ENCODE measurements around the gene SLIT3. TPM values are rescaled to one million over a fixed set of nuclear protein-coding genes. Genes with fewer than 3 reads are reported as not detected.

SLIT3 gene
- total and polyA plus RNA-seq, 5 donors from 2014 or later, result not detected

- no peaks in the 10 kb centered on the region for H3K4me1 ChIP-seq (ENCODE audit: control insufficient read depth, insufficient read depth, low read length, poor library complexity, severe bottlenecking)
- no peaks in the 10 kb centered on the region for H3K27me3 ChIP-seq (ENCODE audit: control insufficient read depth, insufficient read depth, low read length)
- Mint-ChIP-seq H3K36me3 (no peaks in the 10 kb centered on the region), H3K4me3 (no peak overlapping the region), H3K27me3 (peaks cover 4% of the 10 kb centered on the region), H3K9me3 (no peaks in the 10 kb centered on the region), H3K27ac (no peak overlapping the region), H3K4me1 (no peaks in the 10 kb centered on the region)
- H3K4me3 ChIP-seq (ENCODE audit: low read depth, low read length), result no peak overlapping the region
- DNase-seq (no peak), ATAC-seq (ENCODE audit: low read depth in 2 of 2) (no peak)
- no peaks in the 10 kb centered on the region for H3K36me3 ChIP-seq (ENCODE audit: control insufficient read depth, insufficient read depth, low read length)
- no peaks in the 10 kb centered on the region for H3K9me3 ChIP-seq (ENCODE audit: control insufficient read depth in 2 of 2, low read length in 2 of 2)
- H3K27ac ChIP-seq (ENCODE audit: insufficient read depth, low read length, poor library complexity, severe bottlenecking), result no peak overlapping the region
These were observed 415.4 kb downstream of the SLIT3 start for GRCh38 chr5:168885324-168886120.

GRCh38 chr5:168883991-168884390, 416.9 kb downstream of the SLIT3 start:
- H3K36me3 Mint-ChIP-seq, result no peaks in the 10 kb centered on the region
- Histone ChIP-seq H3K27ac (ENCODE audit: insufficient read depth, low read length, poor library complexity, severe bottlenecking) (no peak overlapping the region), H3K36me3 (ENCODE audit: control insufficient read depth, insufficient read depth, low read length) (no peaks in the 10 kb centered on the region), H3K9me3 (ENCODE audit: control insufficient read depth in 2 of 2, low read length in 2 of 2) (no peaks in the 10 kb centered on the region), H3K4me3 (ENCODE audit: low read depth, low read length) (no peak overlapping the region), H3K27me3 (ENCODE audit: control insufficient read depth, insufficient read depth, low read length) (no peaks in the 10 kb centered on the region), H3K4me1 (ENCODE audit: control insufficient read depth, insufficient read depth, low read length, poor library complexity, severe bottlenecking) (no peaks in the 10 kb centered on the region)
- no peak overlapping the region for H3K4me3 Mint-ChIP-seq
- H3K27ac Mint-ChIP-seq, result no peak overlapping the region
- no peaks in the 10 kb centered on the region for H3K27me3 Mint-ChIP-seq
- no peaks in the 10 kb centered on the region for H3K4me1 Mint-ChIP-seq
- H3K9me3 Mint-ChIP-seq, result no peaks in the 10 kb centered on the region
- ATAC-seq (ENCODE audit: low read depth in 2 of 2) (no peak), DNase-seq (no peak)

GRCh38 chr5:168883281-168883741, 417.6 kb downstream of the SLIT3 start:
- Mint-ChIP-seq H3K36me3 (no peaks in the 10 kb centered on the region), H3K4me3 (no peak overlapping the region), H3K27me3 (no peaks in the 10 kb centered on the region), H3K9me3 (no peaks in the 10 kb centered on the region), H3K4me1 (no peaks in the 10 kb centered on the region), H3K27ac (no peak overlapping the region)
- no peak for DNase-seq
- Histone ChIP-seq H3K4me3 (ENCODE audit: low read depth, low read length) (no peak overlapping the region), H3K4me1 (ENCODE audit: control insufficient read depth, insufficient read depth, low read length, poor library complexity, severe bottlenecking) (no peaks in the 10 kb centered on the region), H3K27ac (ENCODE audit: insufficient read depth, low read length, poor library complexity, severe bottlenecking) (no peak overlapping the region), H3K36me3 (ENCODE audit: control insufficient read depth, insufficient read depth, low read length) (no peaks in the 10 kb centered on the region), H3K9me3 (ENCODE audit: control insufficient read depth in 2 of 2, low read length in 2 of 2) (no peaks in the 10 kb centered on the region), H3K27me3 (ENCODE audit: control insufficient read depth, insufficient read depth, low read length) (no peaks in the 10 kb centered on the region)
- ATAC-seq (ENCODE audit: low read depth in 2 of 2), result no peak

- Histone ChIP-seq H3K4me3 (ENCODE audit: low read depth, low read length) (no peak overlapping the region), H3K27me3 (ENCODE audit: control insufficient read depth, insufficient read depth, low read length) (no peaks in the 10 kb centered on the region), H3K9me3 (ENCODE audit: control insufficient read depth in 2 of 2, low read length in 2 of 2) (no peaks in the 10 kb centered on the region), H3K4me1 (ENCODE audit: control insufficient read depth, insufficient read depth, low read length, poor library complexity, severe bottlenecking) (no peaks in the 10 kb centered on the region), H3K27ac (ENCODE audit: insufficient read depth, low read length, poor library complexity, severe bottlenecking) (no peak overlapping the region), H3K36me3 (ENCODE audit: control insufficient read depth, insufficient read depth, low read length) (no peaks in the 10 kb centered on the region)
- Mint-ChIP-seq H3K36me3 (no peaks in the 10 kb centered on the region), H3K4me1 (no peaks in the 10 kb centered on the region), H3K27ac (no peak overlapping the region), H3K27me3 (peaks cover 6% of the 10 kb centered on the region), H3K4me3 (no peak overlapping the region), H3K9me3 (no peaks in the 10 kb centered on the region)
- DNase-seq, result no peak
- no peak for ATAC-seq (ENCODE audit: low read depth in 2 of 2)
These were observed 418.7 kb downstream of the SLIT3 start for GRCh38 chr5:168882283-168882682.

GRCh38 chr5:168881427-168882149, 419.4 kb downstream of the SLIT3 start:
- no peak overlapping the region for H3K4me3 Mint-ChIP-seq
- Histone ChIP-seq H3K9me3 (ENCODE audit: control insufficient read depth in 2 of 2, low read length in 2 of 2) (no peaks in the 10 kb centered on the region), H3K4me3 (ENCODE audit: low read depth, low read length) (no peak overlapping the region), H3K36me3 (ENCODE audit: control insufficient read depth, insufficient read depth, low read length) (no peaks in the 10 kb centered on the region), H3K4me1 (ENCODE audit: control insufficient read depth, insufficient read depth, low read length, poor library complexity, severe bottlenecking) (no peaks in the 10 kb centered on the region), H3K27ac (ENCODE audit: insufficient read depth, low read length, poor library complexity, severe bottlenecking) (no peak overlapping the region), H3K27me3 (ENCODE audit: control insufficient read depth, insufficient read depth, low read length) (no peaks in the 10 kb centered on the region)
- no peaks in the 10 kb centered on the region for H3K9me3 Mint-ChIP-seq
- H3K27me3 Mint-ChIP-seq, result peaks cover 6% of the 10 kb centered on the region
- DNase-seq (no peak), ATAC-seq (ENCODE audit: low read depth in 2 of 2) (no peak)
- H3K4me1 Mint-ChIP-seq, result no peaks in the 10 kb centered on the region
- no peaks in the 10 kb centered on the region for H3K36me3 Mint-ChIP-seq
- H3K27ac Mint-ChIP-seq, result no peak overlapping the region

GRCh38 chr5:168879929-168880328, 421.0 kb downstream of the SLIT3 start:
- H3K27ac Mint-ChIP-seq, result no peak overlapping the region
- Histone ChIP-seq H3K4me1 (ENCODE audit: control insufficient read depth, insufficient read depth, low read length, poor library complexity, severe bottlenecking) (no peaks in the 10 kb centered on the region), H3K9me3 (ENCODE audit: control insufficient read depth in 2 of 2, low read length in 2 of 2) (no peaks in the 10 kb centered on the region), H3K27ac (ENCODE audit: insufficient read depth, low read length, poor library complexity, severe bottlenecking) (no peak overlapping the region), H3K4me3 (ENCODE audit: low read depth, low read length) (no peak overlapping the region), H3K27me3 (ENCODE audit: control insufficient read depth, insufficient read depth, low read length) (no peaks in the 10 kb centered on the region), H3K36me3 (ENCODE audit: control insufficient read depth, insufficient read depth, low read length) (no peaks in the 10 kb centered on the region)
- no peaks in the 10 kb centered on the region for H3K9me3 Mint-ChIP-seq
- H3K36me3 Mint-ChIP-seq, result no peaks in the 10 kb centered on the region
- H3K4me3 Mint-ChIP-seq, result no peak overlapping the region
- H3K4me1 Mint-ChIP-seq, result no peaks in the 10 kb centered on the region
- DNase-seq (no peak), ATAC-seq (ENCODE audit: low read depth in 2 of 2) (no peak)
- H3K27me3 Mint-ChIP-seq, result peaks cover 6% of the 10 kb centered on the region

- Mint-ChIP-seq H3K4me3 (no peak overlapping the region), H3K36me3 (no peaks in the 10 kb centered on the region), H3K27me3 (peaks cover 6% of the 10 kb centered on the region), H3K9me3 (no peaks in the 10 kb centered on the region), H3K27ac (no peak overlapping the region), H3K4me1 (no peaks in the 10 kb centered on the region)
- Histone ChIP-seq H3K4me3 (ENCODE audit: low read depth, low read length) (no peak overlapping the region), H3K27ac (ENCODE audit: insufficient read depth, low read length, poor library complexity, severe bottlenecking) (no peak overlapping the region), H3K9me3 (ENCODE audit: control insufficient read depth in 2 of 2, low read length in 2 of 2) (no peaks in the 10 kb centered on the region), H3K4me1 (ENCODE audit: control insufficient read depth, insufficient read depth, low read length, poor library complexity, severe bottlenecking) (no peaks in the 10 kb centered on the region), H3K27me3 (ENCODE audit: control insufficient read depth, insufficient read depth, low read length) (peaks cover 2% of the 10 kb centered on the region), H3K36me3 (ENCODE audit: control insufficient read depth, insufficient read depth, low read length) (no peaks in the 10 kb centered on the region)
- DNase-seq (no peak), ATAC-seq (ENCODE audit: low read depth in 2 of 2) (no peak)
These were observed 421.6 kb downstream of the SLIT3 start for GRCh38 chr5:168879331-168879730.

Data from CD4-positive, CD25-positive, alpha-beta regulatory T cell (primary cell).